Stimulated activated CD4-positive, alpha-beta T cell treated with anti-CD3 and anti-CD28 coated beads, Interleukin-4, amount 100 ng/mL, for 24 hours (primary cell): ENCODE measurements around the gene GHR.

Experiments used
- DNase-seq: peaks from one replicate; pipeline ENCODE4 v3.0.0-alpha.2; 2020

Gene GHR

DNA sequence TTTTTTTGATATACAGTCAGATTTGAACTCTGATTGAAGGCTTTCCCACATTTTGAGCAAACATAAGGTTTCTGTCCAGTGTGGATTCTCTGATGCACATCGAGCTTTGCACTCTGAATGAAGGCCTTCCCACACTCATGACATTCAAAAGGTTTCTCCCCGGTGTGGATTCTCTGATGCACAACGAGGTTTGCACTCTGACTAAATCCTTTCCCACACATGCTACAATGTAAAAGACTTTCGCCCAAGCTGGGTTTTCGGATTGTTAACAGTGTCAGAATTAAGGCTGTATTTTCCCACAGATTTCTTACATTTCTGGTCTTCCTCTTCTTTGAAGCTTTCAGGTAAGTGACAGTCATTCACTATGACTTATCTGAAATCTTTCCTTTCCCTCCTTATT is 44.3 kb downstream of the GHR start:
- DNase-seq: no peak

- no peak for DNase-seq
Observed at GRCh38 chr5:42467981-42468524, 44.8 kb downstream of the GHR start.

DNA sequence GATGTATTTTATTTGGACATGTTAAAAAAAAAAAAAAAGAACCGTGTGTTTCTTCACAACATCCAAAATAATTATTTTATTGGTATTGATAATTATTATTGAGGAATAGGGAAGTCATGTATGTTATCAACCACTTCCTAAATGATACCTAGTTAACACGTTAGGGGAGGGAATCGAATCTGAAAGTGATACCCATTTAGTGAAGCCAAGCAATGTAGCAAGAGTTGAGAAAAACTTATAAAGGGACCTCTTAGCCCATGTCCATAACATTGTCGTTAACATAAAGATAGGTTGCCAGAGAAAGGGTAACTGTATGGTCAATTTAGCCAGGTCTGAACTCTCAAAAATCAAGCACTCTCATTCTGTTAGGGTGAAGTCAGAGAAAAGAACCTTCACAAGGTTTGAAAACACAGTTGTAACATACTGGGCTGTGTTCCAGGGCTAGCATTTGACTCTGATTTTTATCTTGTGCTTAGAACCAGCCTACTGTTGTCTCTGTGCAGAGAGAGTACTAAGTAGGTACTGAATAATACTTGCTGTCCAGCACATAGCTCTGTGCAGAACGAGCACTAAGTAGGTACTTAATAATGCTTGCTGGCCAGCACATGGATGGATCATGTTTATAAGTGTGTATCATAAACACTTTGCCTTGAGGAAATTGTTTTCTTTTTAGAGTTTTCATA is 60.4 kb downstream of the GHR start:
- DNase-seq: no peak

DNA sequence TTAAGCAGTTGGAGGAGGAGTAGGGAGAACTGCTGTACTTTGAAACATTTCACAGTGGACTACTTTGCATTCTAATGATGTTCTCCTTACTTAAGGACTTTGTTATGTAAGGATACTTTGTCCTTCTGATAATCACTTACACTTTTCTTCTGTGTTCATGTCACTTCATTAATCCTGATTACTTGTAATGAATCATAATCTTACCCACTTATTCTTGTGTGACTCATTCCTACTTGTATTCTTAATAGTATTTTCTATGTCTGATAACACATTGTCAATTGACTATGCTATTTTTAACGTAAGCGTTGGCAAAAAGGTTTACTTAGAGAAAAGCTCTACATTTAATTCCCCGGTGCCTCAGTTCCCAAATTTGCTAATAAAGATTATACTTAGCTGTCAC is 63.8 kb downstream of the GHR start:
- DNase-seq: no peak

GRCh38 chr5:42487821-42488220 is 64.6 kb downstream of the GHR start:
- no peak for DNase-seq

GRCh38 chr5:42490831-42491230 is 67.6 kb downstream of the GHR start:
- DNase-seq: no peak

DNA sequence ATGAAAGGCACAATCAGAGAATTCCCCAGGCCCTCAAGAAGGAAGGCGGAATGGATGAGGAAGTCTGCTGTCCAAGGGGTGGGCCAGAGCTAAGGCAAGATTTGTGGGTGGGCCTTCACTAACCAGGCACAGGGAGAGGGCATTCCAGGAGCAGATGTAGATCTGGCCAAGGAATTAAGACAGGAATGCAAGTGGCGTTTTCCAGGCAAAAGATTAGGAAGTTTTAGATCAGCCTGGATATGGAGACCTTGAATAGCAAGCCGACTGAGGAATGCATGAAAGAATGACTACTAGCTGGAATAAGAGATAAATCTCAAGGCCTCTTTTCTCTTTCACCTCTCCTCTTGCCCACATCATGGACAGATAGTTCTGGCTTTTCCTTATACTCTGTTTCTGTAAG is 68.5 kb downstream of the GHR start:
- DNase-seq: no peak

DNA sequence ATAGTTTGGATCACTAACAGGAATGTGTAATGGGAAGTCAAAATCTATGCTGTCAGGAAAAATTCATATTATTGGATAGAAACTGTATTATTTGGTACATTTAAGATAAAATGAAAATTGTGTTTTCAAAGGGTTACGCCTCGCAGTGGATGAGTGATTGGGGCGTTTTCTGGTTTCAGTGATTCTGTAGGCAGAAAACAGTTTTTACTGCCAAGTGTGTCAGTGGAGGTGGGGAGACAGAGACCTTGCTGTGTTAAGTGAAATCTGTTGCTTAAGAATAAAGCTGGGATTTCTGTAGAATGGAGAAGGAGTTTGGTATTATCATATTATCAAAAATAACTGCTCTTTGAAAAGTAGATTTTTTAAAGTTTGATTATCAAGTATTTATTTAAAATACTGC is 69.7 kb downstream of the GHR start:
- no peak for DNase-seq

DNA sequence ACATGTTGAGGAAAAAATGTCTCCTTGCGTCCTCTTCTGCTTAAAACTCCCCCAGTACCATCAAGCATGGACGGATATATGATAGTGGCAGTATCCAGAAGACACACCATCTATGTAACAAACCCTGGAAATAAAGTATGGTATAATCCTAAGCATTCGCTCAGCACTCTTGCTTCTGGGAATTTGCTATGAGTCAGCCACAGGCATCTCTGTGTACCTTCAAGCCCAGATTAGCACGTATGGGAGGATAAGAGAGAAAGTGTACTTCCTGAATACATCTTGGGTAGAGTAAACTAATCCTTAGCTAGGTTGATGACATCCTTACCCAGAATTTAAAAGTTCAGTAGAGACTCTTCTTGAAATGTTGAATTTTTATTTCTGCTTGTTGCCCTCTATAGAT is 71.2 kb downstream of the GHR start:
- DNase-seq: no peak

DNA sequence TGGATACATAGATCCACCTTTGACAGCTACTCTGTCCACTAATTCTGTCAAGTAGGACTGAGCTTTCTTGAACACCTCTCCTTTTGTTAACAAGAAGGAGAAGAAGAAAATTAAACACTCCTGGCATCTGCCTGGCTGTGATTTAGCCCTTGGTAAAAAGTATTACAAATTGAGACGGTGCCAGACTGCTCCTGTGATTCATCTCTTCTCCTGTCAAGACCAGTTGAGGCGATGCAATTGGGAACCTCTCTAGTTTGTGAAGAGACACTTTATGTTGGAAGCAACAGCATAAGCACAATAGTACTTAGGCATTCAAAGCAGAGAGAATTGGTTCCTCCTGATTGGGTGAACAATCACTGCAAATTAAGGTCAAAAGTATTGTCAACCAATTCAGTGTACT is 72.7 kb downstream of the GHR start:
- no peak for DNase-seq

GRCh38 chr5:42496397-42497156 is 73.3 kb downstream of the GHR start:
- no peak for DNase-seq

GRCh38 chr5:42498000-42498399 is 74.8 kb downstream of the GHR start:
- DNase-seq: no peak

GRCh38 chr5:42499016-42499415 is 75.8 kb downstream of the GHR start:
- no peak for DNase-seq

DNA sequence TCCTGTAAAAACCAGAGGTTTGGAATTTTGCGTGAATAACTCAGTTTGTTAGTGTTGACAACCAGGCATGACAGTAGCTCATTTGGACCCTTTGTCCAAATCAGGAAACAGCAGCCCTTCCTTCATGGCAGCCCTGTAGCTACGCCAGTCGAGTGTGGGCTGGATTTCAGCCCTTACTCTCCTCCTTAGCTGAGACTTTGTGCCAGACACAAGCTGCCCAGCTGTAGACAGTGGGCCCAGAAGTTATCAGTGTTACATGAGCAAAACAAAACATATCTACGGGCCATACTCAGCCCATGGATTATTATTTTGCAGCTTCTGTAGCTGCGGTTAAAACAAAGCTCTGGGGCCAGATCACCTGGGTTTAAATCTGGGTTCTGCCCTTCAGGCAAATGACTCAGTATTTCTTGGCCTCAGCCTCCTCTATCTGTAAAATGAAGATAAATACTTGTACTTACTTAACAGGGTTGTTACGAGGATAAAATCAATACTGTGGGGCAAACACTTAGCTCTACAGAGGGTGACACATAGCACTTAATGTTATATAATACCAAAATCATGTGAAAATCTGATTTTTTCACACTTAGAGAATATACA is 76.9 kb downstream of the GHR start:
- DNase-seq: no peak

DNA sequence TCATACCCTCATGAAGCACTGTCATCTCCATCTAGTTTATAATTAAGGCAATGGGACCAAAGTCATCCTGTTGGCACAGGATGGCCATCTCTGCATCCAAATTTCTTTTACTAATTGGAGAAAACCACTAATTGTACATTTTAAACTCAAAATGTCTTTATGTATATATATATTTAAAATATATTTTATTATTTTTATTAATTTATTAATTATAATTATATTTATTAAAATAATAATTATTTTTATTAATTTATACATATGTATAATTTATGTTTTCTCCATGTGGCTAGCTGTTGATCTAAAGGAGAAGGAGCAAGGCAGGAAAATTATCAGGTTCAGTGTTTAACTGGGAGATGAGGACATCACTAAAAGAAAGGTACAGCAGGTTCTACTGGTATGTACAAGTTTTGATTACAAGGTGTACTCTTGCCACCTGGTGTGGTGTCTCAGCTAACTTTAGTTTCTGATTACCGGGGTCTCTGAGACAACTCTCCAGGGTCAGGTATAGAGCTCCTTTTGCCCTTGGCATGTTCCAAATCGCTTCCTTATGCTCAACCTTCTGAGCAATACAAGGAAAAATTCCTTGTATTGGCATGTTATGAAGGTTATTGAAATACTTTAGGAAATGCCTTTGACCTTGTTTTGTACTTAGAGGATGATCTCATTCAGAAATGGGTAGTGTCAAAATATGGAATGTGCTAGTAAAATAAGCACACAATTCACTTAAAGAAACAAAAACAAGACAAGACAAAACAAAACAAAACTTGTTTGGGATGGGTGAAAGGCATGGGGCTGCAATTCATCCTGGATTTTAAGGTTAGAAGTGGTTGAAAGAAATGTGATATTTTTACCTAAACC is 79.6 kb downstream of the GHR start:
- no peak for DNase-seq

GRCh38 chr5:42506662-42507061 is 83.4 kb downstream of the GHR start:
- DNase-seq: no peak

- DNase-seq: no peak
Observed at GRCh38 chr5:42507451-42508097, 84.3 kb downstream of the GHR start.

GRCh38 chr5:42513246-42513645 is 90.0 kb downstream of the GHR start:
- no peak for DNase-seq

GRCh38 chr5:42514754-42515153 is 91.5 kb downstream of the GHR start:
- DNase-seq: no peak

DNA sequence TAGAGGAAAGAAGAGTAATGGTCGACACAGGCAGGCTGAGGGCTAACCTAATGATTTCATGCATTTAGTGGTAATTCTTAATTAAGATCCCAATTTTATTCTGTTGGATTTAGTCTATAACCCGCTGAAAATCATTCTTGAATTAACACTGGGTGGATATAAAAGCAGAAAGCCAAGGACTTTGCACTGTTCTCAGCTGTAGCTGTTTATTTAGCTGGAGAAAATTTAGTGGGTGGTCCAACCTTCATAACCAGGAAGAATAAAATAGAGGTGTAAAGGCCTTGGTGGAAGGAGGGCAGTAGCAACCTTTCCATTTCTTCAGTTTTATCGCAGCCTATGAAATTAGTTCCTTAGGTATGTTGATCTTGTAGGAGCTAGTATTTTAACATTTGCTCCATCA is 92.3 kb downstream of the GHR start:
- DNase-seq: no peak

GRCh38 chr5:42516282-42517042 is 93.2 kb downstream of the GHR start:
- no peak for DNase-seq

DNA sequence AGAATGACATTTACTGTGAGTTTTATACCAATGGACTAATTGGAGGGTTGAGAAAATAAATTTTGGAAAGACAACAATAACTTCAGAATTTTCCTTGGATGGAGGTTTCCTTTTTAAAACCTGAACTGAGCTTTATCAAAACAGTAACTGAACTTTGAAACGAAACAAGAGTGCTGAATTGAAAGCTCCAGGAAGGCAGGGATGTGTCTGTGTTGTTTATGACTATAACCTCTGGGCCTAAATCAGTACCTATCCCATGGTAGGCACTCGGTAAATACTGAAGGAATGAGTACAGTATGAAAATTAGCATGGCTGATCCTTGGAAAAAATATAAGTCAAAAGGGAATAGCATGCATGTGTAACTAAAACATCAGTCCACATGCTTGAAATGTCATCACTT is 93.9 kb downstream of the GHR start:
- no peak for DNase-seq
